Stimulated activated CD4-positive, alpha-beta T cell treated with anti-CD3 and anti-CD28 coated beads, Interleukin-1b, Interleukin-23, amount 100 ng/mL, for 48 hours (primary cell): ENCODE data around the gene BASP1.
"Not testable (repeated sequence)": the region's sequence is repeated elsewhere in the genome, so short reads cannot be mapped to it uniquely, and the experiment has no call there.

Experiments
- DNase-seq: peaks from one replicate; pipeline ENCODE4 v3.0.0-alpha.2; 2020

BASP1 gene

GRCh38 chr5:17224858-17225511 is 7.6 kb downstream of the BASP1 start:
- no peak for DNase-seq

- DNase-seq: no peak
Measured at GRCh38 chr5:17225520-17225919, 8.1 kb downstream of the BASP1 start.

- no peak for DNase-seq
Measured at GRCh38 chr5:17227868-17228267, 10.4 kb downstream of the BASP1 start.

DNA sequence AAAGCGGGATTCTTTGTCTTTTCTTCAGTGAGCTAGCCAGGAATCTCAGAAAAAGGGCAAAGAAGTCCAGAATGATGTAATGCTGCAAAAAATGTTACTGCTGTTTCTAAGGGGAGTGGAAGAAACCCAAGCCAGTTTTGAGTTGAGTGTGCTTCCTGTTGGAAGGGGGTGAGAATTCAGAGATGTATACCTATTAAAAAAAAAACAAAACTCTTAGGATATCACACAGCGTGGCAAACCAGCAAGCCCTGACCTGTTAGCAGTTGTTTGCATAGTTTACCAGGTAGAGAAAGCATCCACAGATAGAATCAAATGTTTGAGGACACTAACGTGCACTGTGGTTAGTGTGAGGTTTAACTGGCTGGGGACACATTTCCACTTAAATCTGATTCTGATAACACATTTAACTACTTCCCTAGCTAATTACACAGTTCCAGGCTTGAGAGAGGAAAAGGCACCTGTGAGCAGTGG is 11.4 kb downstream of the BASP1 start:
- DNase-seq: no peak

- no peak for DNase-seq
Measured at GRCh38 chr5:17229313-17229712, 11.9 kb downstream of the BASP1 start.

GRCh38 chr5:17230191-17230590 is 12.8 kb downstream of the BASP1 start:
- no peak for DNase-seq

DNA sequence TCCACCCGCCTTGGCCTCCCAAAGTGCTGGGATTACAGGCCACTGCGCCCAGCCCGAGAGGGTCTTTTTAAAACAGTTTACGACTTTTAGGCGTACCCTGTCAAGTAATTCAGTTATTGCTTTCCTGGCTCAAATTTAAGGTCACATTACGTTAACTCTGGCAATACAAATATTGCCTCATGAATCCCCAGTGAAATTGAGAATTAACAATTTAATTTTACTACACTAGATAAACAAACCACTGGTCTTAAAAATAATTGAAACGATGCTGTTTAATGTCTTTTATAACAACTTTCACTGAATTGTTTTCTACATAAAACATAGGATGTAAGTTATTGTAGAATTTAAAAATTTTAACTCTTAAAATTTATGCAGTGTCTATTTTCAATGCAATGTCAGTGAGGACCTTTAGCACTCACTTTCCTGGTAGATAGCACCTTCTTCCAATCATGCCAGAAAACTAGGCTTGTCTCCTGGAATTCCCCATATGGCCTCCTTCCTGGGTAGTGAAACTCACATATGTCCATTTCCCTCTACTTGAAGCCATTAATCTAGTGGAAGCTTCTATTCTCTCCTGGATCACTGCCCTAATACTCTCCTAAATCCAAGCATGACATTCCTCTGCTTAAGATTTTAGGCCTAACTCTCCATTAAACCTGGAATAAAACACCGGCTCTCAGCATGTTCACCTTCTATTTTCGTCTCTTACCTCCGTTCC is 13.5 kb downstream of the BASP1 start:
- DNase-seq: no peak

GRCh38 chr5:17232405-17232804 is 15.0 kb downstream of the BASP1 start:
- DNase-seq: no peak

GRCh38 chr5:17233488-17233887 is 16.1 kb downstream of the BASP1 start:
- no peak for DNase-seq

- DNase-seq: no peak
Measured at GRCh38 chr5:17234374-17234773, 16.9 kb downstream of the BASP1 start.

- no peak for DNase-seq
Measured at GRCh38 chr5:17235731-17236330, 18.4 kb downstream of the BASP1 start.

GRCh38 chr5:17238521-17239041 is 21.1 kb downstream of the BASP1 start:
- DNase-seq: no peak

DNA sequence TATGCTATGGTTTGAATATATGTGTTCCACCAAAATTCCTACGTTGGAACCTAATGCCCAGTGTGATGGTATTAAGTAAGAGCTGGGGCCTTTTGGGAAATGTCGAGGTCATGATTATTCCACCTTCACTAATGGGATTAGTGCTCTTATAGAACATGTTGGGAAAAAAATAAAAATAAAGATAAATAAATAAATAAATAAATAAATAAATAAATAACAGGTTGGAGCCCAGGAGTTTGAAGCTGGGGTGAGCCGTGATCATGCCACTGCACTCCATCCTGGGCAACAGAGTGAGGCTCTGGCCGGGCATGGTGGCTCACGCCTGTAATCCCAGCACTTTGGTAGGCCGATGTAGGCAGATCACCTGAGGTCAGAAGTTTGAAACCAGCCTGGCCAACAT is 22.5 kb downstream of the BASP1 start:
- DNase-seq: no peak

DNA sequence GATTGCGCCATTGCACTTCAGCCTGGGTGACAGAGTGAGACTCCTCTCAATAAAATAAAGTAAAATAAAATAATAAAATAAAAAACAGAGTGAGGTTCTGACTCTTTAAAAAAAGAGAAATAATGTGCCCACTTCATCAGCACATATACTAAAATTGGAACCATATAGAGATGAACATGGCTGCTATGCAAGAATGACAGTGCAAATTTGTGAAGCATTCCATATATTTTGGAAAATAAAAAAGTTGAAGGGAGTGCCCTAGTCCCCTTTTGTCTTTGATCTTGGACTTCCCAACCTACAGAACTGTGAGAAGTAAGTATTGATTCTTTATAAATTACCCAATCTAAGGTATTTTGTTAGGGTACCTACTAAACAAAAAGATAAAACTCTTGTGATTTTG is 23.1 kb downstream of the BASP1 start:
- no peak for DNase-seq

GRCh38 chr5:17241635-17242034 is 24.2 kb downstream of the BASP1 start:
- DNase-seq: no peak

DNA sequence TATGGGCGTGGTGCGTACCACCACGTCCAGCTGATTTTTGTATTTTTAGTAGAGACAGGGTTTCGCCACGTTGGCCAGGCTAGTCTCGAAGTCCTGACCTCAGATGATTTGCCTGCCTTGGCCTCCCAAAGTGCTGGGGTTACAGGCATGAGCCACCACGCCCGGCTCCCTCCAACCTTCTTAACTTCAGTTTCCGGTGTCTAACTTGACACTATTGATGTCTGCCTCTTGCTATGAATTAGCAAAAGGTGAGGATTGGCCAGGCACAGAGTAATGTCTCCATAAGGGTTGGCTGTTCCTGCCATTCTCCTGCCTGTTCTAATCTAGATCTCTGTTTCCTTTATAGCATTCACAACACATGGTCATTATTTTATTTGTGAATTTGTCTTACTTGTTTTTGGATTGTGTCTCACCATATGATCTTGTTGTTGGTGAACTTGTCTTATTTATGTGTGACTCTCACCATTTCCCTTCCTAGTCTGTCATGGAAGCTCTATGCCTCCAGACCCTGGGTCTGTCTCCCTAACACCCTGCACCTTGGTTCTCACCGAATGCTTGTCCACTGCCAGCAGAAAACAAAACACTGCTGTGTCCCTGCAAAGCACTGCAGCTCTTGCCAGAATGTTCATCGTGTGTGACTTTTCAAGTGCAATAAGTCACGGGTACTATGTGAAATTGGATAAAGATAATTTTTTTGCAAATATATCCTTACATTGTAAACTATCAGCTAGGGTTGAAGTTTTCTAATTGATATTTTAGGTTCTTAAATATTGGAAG is 26.0 kb downstream of the BASP1 start:
- DNase-seq: no peak

DNA sequence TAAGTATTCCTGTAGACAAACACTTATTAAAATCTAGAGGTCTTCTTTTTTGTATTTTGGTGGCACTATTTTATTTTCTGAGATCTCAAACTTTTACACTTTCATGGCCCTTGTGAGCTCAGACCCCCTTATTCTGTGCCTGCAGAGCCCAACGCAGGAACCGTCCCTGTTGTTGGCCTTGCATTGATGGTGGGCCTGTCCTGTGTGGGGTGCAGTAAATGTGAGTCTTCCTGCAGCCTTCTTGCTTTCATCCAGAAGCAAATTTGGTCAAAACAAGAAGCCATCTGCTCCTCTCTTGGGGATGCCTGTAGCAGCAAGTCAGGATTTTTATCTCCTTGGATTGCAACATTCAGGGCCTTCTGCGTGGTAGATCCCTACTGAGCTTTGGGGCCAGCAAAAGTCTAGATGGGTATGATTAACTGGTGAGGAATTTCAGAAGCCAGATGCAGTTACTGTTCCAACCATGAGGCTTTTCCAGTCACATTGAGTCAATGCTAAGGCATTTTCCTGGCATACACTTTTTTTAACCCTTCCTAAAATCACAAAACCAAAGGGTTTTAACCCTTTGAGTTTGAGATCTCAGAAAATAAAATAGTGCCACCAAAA is 31.7 kb downstream of the BASP1 start:
- no peak for DNase-seq

- not testable (repeated sequence) for DNase-seq
Measured at GRCh38 chr5:17249841-17250240, 32.4 kb downstream of the BASP1 start.

- no peak for DNase-seq
Measured at GRCh38 chr5:17252543-17252942, 35.1 kb downstream of the BASP1 start.

- DNase-seq: no peak
Measured at GRCh38 chr5:17255471-17256021, 38.1 kb downstream of the BASP1 start.

- DNase-seq: no peak
Measured at GRCh38 chr5:17256171-17256570, 38.7 kb downstream of the BASP1 start.

DNA sequence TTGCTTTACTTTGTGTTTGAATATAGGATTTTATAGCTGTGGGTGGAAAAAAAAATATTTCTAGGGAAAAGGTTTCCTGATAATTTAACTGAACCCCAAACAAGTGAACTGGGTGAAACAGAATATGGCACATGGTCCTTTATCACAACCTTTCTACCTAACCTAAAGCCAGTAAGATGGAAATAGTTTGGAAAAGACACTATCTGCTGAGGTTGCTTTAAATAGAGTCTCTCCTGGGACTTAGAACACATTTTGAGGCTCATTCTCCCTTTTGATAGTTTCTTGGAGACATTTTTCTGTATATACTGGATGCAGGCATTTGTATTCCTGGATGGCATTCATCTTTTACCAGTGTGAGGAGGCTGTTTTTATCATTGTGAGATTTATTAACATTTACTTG is 39.4 kb downstream of the BASP1 start:
- no peak for DNase-seq
